Transverse colon (tissue), 4 donors: ENCODE data around the gene ELOVL1.

Experiments used
- CTCF ChIP-seq, 5 experiments: fragments of 200-600 bp in 3 of 5; fragments of 450-650 bp in 2 of 5; sonication (generic) in 3 of 5; IDR thresholded peaks; 1 replicate in 2 of 5; 2 replicates in 3 of 5; pipeline ENCODE4 v1.5.1; 2016 to 2017; ENCODE audit warnings: antibody characterized with exemption in 5 of 5, inconsistent platforms in 3 of 5, mild to moderate bottlenecking in 2 of 5, moderate library complexity in 1 of 5
- EP300 ChIP-seq: sonication (generic); formaldehyde crosslinking; IDR thresholded peaks from one replicate; pipeline ENCODE4 v1.6.1; 2017; ENCODE audit warnings: antibody characterized with exemption, low read depth
- POLR2A ChIP-seq: fragments of 450-650 bp; IDR thresholded peaks from one replicate; pipeline ENCODE4 v1.6.1; 2016; ENCODE audit warnings: antibody characterized with exemption, mild to moderate bottlenecking, moderate library complexity
- POLR2AphosphoS5 ChIP-seq, 3 donors: sonication (generic); formaldehyde crosslinking; IDR thresholded peaks; one replicate each; pipeline ENCODE4 v1.6.1; 2016; ENCODE audit warnings: antibody characterized with exemption in 3 of 3

- TF ChIP-seq POLR2A (no peak), CTCF (IDR thresholded peaks at IDR 0.05) (no peak), EP300 (no peak), POLR2AphosphoS5 (IDR thresholded peaks at IDR 0.05) (no peak)
Measured at GRCh38 chr1:43319288-43319687, 48.5 kb downstream of the ELOVL1 start.
